ENCODE results near the gene SYTL2. TPM values are rescaled to one million over a fixed set of nuclear protein-coding genes. Genes with fewer than 3 reads are reported as not detected.
A peak's percentile ranks its signal among the peaks of the same experiment; 100 is the strongest.

Gene SYTL2
- total and polyA plus RNA-seq, 4 donors = 2.6 to 27.4 (median 4.4) TPM

- Histone ChIP-seq H3K27me3 (ENCODE audit: control insufficient read depth in 4 of 4, insufficient read depth in 4 of 4, low read length in 3 of 4) (no peaks in the 10 kb centered on the region), H3K4me1 (ENCODE audit: control insufficient read depth in 4 of 4, insufficient read depth in 4 of 4, low read length in 3 of 4) (peaks cover 0 to 10% (median 6%) of the 10 kb centered on the region in 4 donors), H3K36me3 (ENCODE audit: control insufficient read depth in 4 of 4, insufficient read depth in 3 of 4, low read depth in 1 of 4, low read length in 3 of 4) (no peaks in the 10 kb centered on the region), H3K9me3 (ENCODE audit: control insufficient read depth in 4 of 4, low read length in 3 of 4) (no peaks in the 10 kb centered on the region), H3K9ac (ENCODE audit: low read depth in 1 of 2, low read length in 2 of 2) (peak overlapping the region in 1 of 2 donors; percentile 39), H3K4me3 (ENCODE audit: low read depth in 1 of 3, low read length in 3 of 3) (peak overlapping the region; percentile 64 to 69 (median 68)), H3K27ac (ENCODE audit: low read depth in 1 of 2, low read length in 2 of 2) (no peak overlapping the region)
- DNase-seq (ENCODE audit: low spot score) = no peak
- 11% methylated on average over 10 of the region's 10 CpGs for WGBS
- no peak for TF ChIP-seq RXRA (IDR thresholded peaks at IDR 0.05)
- no peak for TF ChIP-seq EGR1 (IDR thresholded peaks at IDR 0.05; ENCODE audit: low read depth in 2 of 2)
- no peak for TF ChIP-seq FOXA2 (IDR thresholded peaks at IDR 0.05)
- TF ChIP-seq SP1 (IDR thresholded peaks at IDR 0.05) = no peak
Measured at GRCh38 chr11:85810521-85810870, 445 bp downstream of the SYTL2 start.

GRCh38 chr11:85809863-85810262 lies 1.1 kb downstream of the SYTL2 start:
- no peaks in the 10 kb centered on the region for H3K36me3 ChIP-seq (ENCODE audit: control insufficient read depth in 4 of 4, insufficient read depth in 3 of 4, low read depth in 1 of 4, low read length in 3 of 4)
- H3K9me3 ChIP-seq (ENCODE audit: control insufficient read depth in 4 of 4, low read length in 3 of 4) = no peaks in the 10 kb centered on the region
- H3K9ac ChIP-seq (ENCODE audit: low read depth in 1 of 2, low read length in 2 of 2) = no peak overlapping the region
- no peaks in the 10 kb centered on the region for H3K27me3 ChIP-seq (ENCODE audit: control insufficient read depth in 4 of 4, insufficient read depth in 4 of 4, low read length in 3 of 4)
- no peak overlapping the region for H3K27ac ChIP-seq (ENCODE audit: low read depth in 1 of 2, low read length in 2 of 2)
- peaks cover 0 to 10% (median 6%) of the 10 kb centered on the region in 4 donors for H3K4me1 ChIP-seq (ENCODE audit: control insufficient read depth in 4 of 4, insufficient read depth in 4 of 4, low read length in 3 of 4)
- peak overlapping the region in 1 of 3 donors; percentile 64 for H3K4me3 ChIP-seq (ENCODE audit: low read depth in 1 of 3, low read length in 3 of 3)
- TF ChIP-seq REST (IDR thresholded peaks at IDR 0.05) (no peak), ZBTB33 (IDR thresholded peaks at IDR 0.05) (no peak), ATF3 (IDR thresholded peaks at IDR 0.05) (no peak), NR2F2 (IDR thresholded peaks at IDR 0.05) (no peak), FOXA2 (IDR thresholded peaks at IDR 0.05) (no peak), CTCF (IDR thresholded peaks at IDR 0.05; ENCODE audit: low read depth, low read length, missing input control) (no peak), JUND (IDR thresholded peaks at IDR 0.05) (no peak), TAF1 (conservative IDR thresholded peaks at IDR 0.05) (no peak), SP1 (IDR thresholded peaks at IDR 0.05) (no peak), GABPA (IDR thresholded peaks at IDR 0.05 in 1 of 2, conservative IDR thresholded peaks at IDR 0.05 in 1 of 2) (no peak), EGR1 (IDR thresholded peaks at IDR 0.05; ENCODE audit: low read depth in 2 of 2) (no peak), MAX (IDR thresholded peaks at IDR 0.05) (no peak), HNF4A (conservative IDR thresholded peaks at IDR 0.05) (no peak), FOXA1 (IDR thresholded peaks at IDR 0.05) (no peak)
- 49% methylated on average over 4 of the region's 4 CpGs for WGBS
- DNase-seq (ENCODE audit: low spot score) = no peak

Data from liver (tissue), 9 donors.